A549 (cell line): Measurements from ENCODE around the gene KCNJ11. TPM values are rescaled to one million over a fixed set of nuclear protein-coding genes. Genes with fewer than 3 reads are reported as not detected.

Experiments used
- ATAC-seq, 2 experiments: fragments of 200-7000 bp in 1 of 2; fragments of >200 bp in 1 of 2; cut with Nextera tagmentation in 1 of 2; cut with Tn5 transposase in 1 of 2; 3 replicates each; pipeline versions ENCODE4 v1.8.0 to v1.9.1; 2018 to 2020; ENCODE audit warnings: mild to moderate bottlenecking in 1 of 2, moderate library complexity in 1 of 2
- CTCF ChIA-PET: fragments of 300-600 bp; sonication (Branson Sonifier 250); formaldehyde crosslinking; extraction: SDS; loops from one replicate; lab custom pipeline; 2021; ENCODE audit warnings: antibody characterized with exemption, inconsistent platforms; lab: Yijun Ruan, JAX
- POLR2A ChIA-PET: fragments of 350-600 bp; formaldehyde crosslinking; extraction: SDS; loops from one replicate; lab custom pipeline; 2021; ENCODE audit warnings: antibody characterized with exemption, inconsistent platforms; lab: Yijun Ruan, JAX
- DNase-seq, 2 experiments: peaks; one replicate each; pipeline versions ENCODE4 v3.0.0 to v3.0.0-alpha.2; 2011 to 2016; ENCODE audit warnings: low read depth in 1 of 2, low spot score in 1 of 2
- FAIRE-seq: peaks from 2 replicates; lab custom pipeline; 2011; peaks lifted over from hg19 to GRCh38; lab: Jason Lieb, UNC
- H3K27ac ChIP-seq, 2 experiments: fragments of >200 bp; sonication (Bioruptor Twin); formaldehyde crosslinking; 3 replicates each; pipeline ENCODE4 v1.5.1; 2016 to 2017
- H3K4me1 ChIP-seq: fragments of >200 bp; sonication (Bioruptor Twin); formaldehyde crosslinking; 3 replicates; pipeline ENCODE4 v1.6.1; 2016
- H3K4me2 ChIP-seq: fragments of >200 bp; sonication (Bioruptor Twin); formaldehyde crosslinking; 3 replicates; pipeline ENCODE4 v1.6.1; 2016
- H3K4me3 ChIP-seq: fragments of >200 bp; sonication (Bioruptor Twin); formaldehyde crosslinking; 3 replicates; pipeline ENCODE4 v1.5.1; 2016
- H3K9me3 ChIP-seq: fragments of >200 bp; sonication (Bioruptor Twin); formaldehyde crosslinking; 3 replicates; pipeline ENCODE4 v1.6.1; 2016
- BHLHE40 ChIP-seq: IDR thresholded peaks from 2 replicates; pipeline ENCODE4 v1.6.1; 2012; ENCODE audit warnings: low read depth, low read length, inconsistent platforms
- CHD2 ChIP-seq: fragments of 150-350 bp; IDR thresholded peaks from 2 replicates; pipeline ENCODE4 v1.6.1; 2014; ENCODE audit warnings: low read length; ENCODE audit not compliant: partially characterized antibody
- EHF ChIP-seq: fragments of 250-450 bp; sonication (Bioruptor Pico); IDR thresholded peaks from 2 replicates; pipeline ENCODE4 v1.5.0; 2020; ENCODE audit warnings: mild to moderate bottlenecking
- ESRRA ChIP-seq: fragments of 150-350 bp; IDR thresholded peaks from 2 replicates; pipeline ENCODE4 v1.6.1; 2014; ENCODE audit warnings: mild to moderate bottlenecking, low read length, borderline replicate concordance
- FOSB ChIP-seq: fragments of 250-450 bp; sonication (Bioruptor Pico); IDR thresholded peaks from 2 replicates; pipeline ENCODE4 v1.5.0; 2020; ENCODE audit warnings: mild to moderate bottlenecking, moderate library complexity
- FOSL2 ChIP-seq, 2 experiments: fragments of 450-650 bp in 1 of 2; fragments of >200 bp in 1 of 2; sonication (Bioruptor Twin) in 1 of 2; formaldehyde crosslinking; IDR thresholded peaks; 2 replicates each; pipeline versions ENCODE4 v1.5.0 to v1.6.1; 2016 to 2020; ENCODE audit warnings: mild to moderate bottlenecking in 1 of 2, moderate library complexity in 1 of 2
- HOXB5 ChIP-seq: fragments of 250-450 bp; sonication (Bioruptor Pico); IDR thresholded peaks from 2 replicates; pipeline ENCODE4 v1.5.0; 2020; ENCODE audit warnings: mild to moderate bottlenecking, moderate library complexity
- JUNB ChIP-seq: fragments of >200 bp; sonication (Bioruptor Twin); formaldehyde crosslinking; IDR thresholded peaks from 2 replicates; pipeline ENCODE4 v1.6.1; 2016
- MAFK ChIP-seq: fragments of 450-650 bp; IDR thresholded peaks from 2 replicates; pipeline ENCODE4 v1.6.1; 2014; ENCODE audit not compliant: partially characterized antibody
- MYC ChIP-seq: IDR thresholded peaks from 2 replicates; pipeline ENCODE4 v1.6.1; 2012; ENCODE audit warnings: mild to moderate bottlenecking, inconsistent platforms, low read length, improper control_type of control experiment, borderline replicate concordance
- NFE2L2 ChIP-seq: fragments of 150-350 bp; conservative IDR thresholded peaks from 2 replicates; pipeline ENCODE4 v1.6.1; 2014; ENCODE audit warnings: low read length
- NR3C1 ChIP-seq: fragments of >200 bp; sonication (Bioruptor Twin); formaldehyde crosslinking; IDR thresholded peaks from 3 replicates; pipeline ENCODE4 v1.6.1; 2017
- PHF8 ChIP-seq: fragments of 200-600 bp; sonication (generic); IDR thresholded peaks from 2 replicates; pipeline ENCODE4 v1.6.1; 2016; ENCODE audit warnings: low read depth, mild to moderate bottlenecking, antibody characterized with exemption, moderate library complexity, borderline replicate concordance
- POLR2A ChIP-seq: IDR thresholded peaks from 2 replicates; pipeline ENCODE4 v1.6.1; 2012; ENCODE audit warnings: mild to moderate bottlenecking, low read length
- RARB ChIP-seq: fragments of 250-450 bp; sonication (Bioruptor Pico); IDR thresholded peaks from 2 replicates; pipeline ENCODE4 v1.8.0; 2021; ENCODE audit warnings: mild to moderate bottlenecking, moderate library complexity
- TFCP2L1 ChIP-seq: fragments of 250-450 bp; sonication (Bioruptor Pico); IDR thresholded peaks from 2 replicates; pipeline ENCODE4 v1.5.0; 2021; ENCODE audit warnings: mild to moderate bottlenecking
- TP53 ChIP-seq: fragments of 250-450 bp; sonication (Bioruptor Pico); IDR thresholded peaks from 2 replicates; pipeline ENCODE4 v1.5.0; 2021; ENCODE audit warnings: mild to moderate bottlenecking, moderate library complexity
- ZFP36 ChIP-seq: fragments of 450-650 bp; IDR thresholded peaks from 2 replicates; pipeline ENCODE4 v1.6.1; 2014; ENCODE audit warnings: borderline replicate concordance; ENCODE audit not compliant: partially characterized antibody
- ZSCAN20 ChIP-seq: fragments of 250-450 bp; sonication (Bioruptor Pico); IDR thresholded peaks from 2 replicates; pipeline ENCODE4 v1.8.0; 2022; ENCODE audit warnings: mild to moderate bottlenecking, moderate library complexity
- WGBS: methylation state at CpG from one replicate; pipeline ENCODE4 v1.1.6; 2017; ENCODE audit errors: missing lambda C conversion rate; 5-methylcytosine and 5-hydroxymethylcytosine counted together
- polyA plus RNA-seq, 4 experiments: library from polyadenylated mRNA; depleted of rRNA in 3 of 4; stranded (reverse); fragments of >200 nt; fragmentation: RNase III in 1 of 4; extraction: RNeasy Plus Mini Kit Qiagen cat#74134 plus additional on column Dnase treatment in 1 of 4; gene quantifications; 2 replicates in 3 of 4; 3 replicates in 1 of 4; pipeline ENCODE4 v1.2.3, GENCODE V29; 2011 to 2017
- TF ChIP-seq, protein P1 (sequence below): fragments of >200 bp; sonication (Bioruptor Twin); formaldehyde crosslinking; IDR thresholded peaks from 3 replicates; pipeline ENCODE4 v1.6.1; 2016
- TF ChIP-seq, protein P2 (sequence below): fragments of 150-350 bp; IDR thresholded peaks from 2 replicates; pipeline ENCODE4 v1.6.1; 2014; ENCODE audit warnings: low read depth, mild to moderate bottlenecking, low read length
- TF ChIP-seq, protein P3 (sequence below): IDR thresholded peaks from 2 replicates; pipeline ENCODE4 v1.6.1; 2012
- TF ChIP-seq, protein P4 (sequence below): IDR thresholded peaks from 2 replicates; pipeline ENCODE4 v1.6.1; 2012; ENCODE audit warnings: low read depth, borderline replicate concordance
- TF ChIP-seq, protein P5 (sequence below): fragments of 250-450 bp; sonication (Bioruptor Pico); IDR thresholded peaks from 2 replicates; pipeline ENCODE4 v1.5.0; 2021; ENCODE audit warnings: mild to moderate bottlenecking, moderate library complexity, borderline replicate concordance

Gene KCNJ11
- polyA plus RNA-seq, 2 of the 4 experiments (the other 2 are of a cell fraction): 0.18 to 0.53 TPM

DNA sequence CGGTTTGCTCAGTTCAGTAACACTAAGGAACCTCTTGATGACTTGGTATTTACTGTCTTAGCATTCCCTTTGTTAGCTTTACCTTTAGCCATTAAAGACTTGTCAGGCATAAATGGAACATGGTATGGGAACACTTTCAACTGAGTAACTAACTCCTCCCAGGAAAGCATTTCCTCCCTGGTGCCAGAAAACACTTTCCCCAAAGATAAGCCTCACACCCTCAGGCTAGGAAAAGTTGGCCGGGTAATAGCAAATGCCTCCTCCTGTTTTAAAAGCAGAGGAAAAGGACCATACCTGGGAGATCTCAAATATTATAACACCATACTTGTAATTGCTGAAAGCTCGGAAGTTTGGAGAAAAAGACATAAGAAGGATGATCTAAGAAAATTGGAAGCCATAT lies 12.0 kb downstream of the KCNJ11 start:
- WGBS: 69% methylated on average over 3 of the region's 3 CpGs
- FAIRE-seq (no peak), ATAC-seq (no peak), DNase-seq (no peak)
- TF ChIP-seq NFE2L2: no peak
- no peak for TF ChIP-seq MYC
- no peak for TF ChIP-seq PHF8
- no peak for TF ChIP-seq EHF
- no peak for TF ChIP-seq RARB (CRISPR knock-in tag)
- no peak for TF ChIP-seq HOXB5 (CRISPR knock-in tag)
- H3K4me2 ChIP-seq: no peak overlapping the region
- H3K27ac ChIP-seq: no peak overlapping the region
- H3K4me1 ChIP-seq: no peaks in the 10 kb centered on the region
- CTCF ChIA-PET: interaction anchor here (3.4 to 21.5 kb wide), 2 partner anchors 12 to 137 kb away, joined by 10 to 1119 read pairs; partner anchors contain the start of gene KCNJ11
- POLR2A ChIA-PET: no interaction called here
- H3K9me3 ChIP-seq: peaks cover 18% of the 10 kb centered on the region
- no peak overlapping the region for H3K4me3 ChIP-seq

DNA sequence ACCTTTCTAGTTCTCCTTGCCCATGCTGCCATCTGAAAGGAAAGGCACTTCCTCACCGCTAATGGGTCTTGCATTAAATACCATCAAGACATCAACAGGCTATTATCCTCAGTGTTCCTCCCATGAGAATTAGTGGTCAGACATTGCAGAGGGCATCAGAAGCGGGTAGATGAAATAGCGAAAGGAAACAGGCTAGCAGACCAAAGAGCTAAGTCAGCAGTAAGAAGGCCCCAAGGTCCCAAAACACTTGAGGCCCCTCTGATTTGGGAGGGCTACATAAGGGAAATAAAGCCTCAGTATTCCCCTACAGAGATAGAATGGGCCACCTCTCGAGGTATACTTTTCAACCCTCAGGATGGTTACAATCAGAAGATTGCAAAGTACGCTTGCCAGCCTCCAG lies 12.9 kb downstream of the KCNJ11 start:
- no peaks in the 10 kb centered on the region for H3K4me1 ChIP-seq
- ATAC-seq: no peak
- no peak for DNase-seq
- H3K4me3 ChIP-seq: no peak overlapping the region
- POLR2A ChIA-PET: no interaction called here
- no peak for FAIRE-seq
- H3K27ac ChIP-seq: no peak overlapping the region
- no peak overlapping the region for H3K4me2 ChIP-seq
- CTCF ChIA-PET: interaction anchor here (0.6 to 21.5 kb wide), 3 partner anchors 8 to 138 kb away, joined by 3 to 1119 read pairs (median 18); no protein-coding TSS in a partner anchor
- TF ChIP-seq MAFK: peak; percentile 18
- TF ChIP-seq, protein P1, sequence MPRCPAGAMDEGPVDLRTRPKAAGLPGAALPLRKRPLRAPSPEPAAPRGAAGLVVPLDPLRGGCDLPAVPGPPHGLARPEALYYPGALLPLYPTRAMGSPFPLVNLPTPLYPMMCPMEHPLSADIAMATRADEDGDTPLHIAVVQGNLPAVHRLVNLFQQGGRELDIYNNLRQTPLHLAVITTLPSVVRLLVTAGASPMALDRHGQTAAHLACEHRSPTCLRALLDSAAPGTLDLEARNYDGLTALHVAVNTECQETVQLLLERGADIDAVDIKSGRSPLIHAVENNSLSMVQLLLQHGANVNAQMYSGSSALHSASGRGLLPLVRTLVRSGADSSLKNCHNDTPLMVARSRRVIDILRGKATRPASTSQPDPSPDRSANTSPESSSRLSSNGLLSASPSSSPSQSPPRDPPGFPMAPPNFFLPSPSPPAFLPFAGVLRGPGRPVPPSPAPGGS: no peak
- peaks cover 20% of the 10 kb centered on the region for H3K9me3 ChIP-seq
- WGBS: 82% methylated on average over 5 of the region's 5 CpGs

DNA sequence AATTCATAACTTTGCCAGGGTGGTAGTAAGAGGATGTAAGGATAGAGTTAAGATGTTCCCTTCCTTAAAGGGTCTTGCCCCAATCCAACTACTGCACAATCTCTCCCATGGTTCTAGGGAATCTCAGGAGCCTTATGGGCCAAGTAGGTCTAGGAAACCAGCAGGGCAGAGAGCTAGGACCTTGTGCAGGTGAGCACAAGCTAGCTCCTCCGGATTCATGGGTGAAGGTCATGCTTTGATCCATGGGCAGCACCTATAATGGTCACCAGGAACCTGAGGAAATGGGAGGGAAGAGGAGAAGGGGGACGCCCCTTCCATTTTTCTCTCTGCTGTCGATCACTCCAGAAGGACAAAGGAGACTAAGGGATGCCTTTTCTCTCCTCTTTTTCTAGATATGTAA lies 16.8 kb downstream of the KCNJ11 start:
- H3K4me1 ChIP-seq: no peaks in the 10 kb centered on the region
- H3K4me3 ChIP-seq: no peak overlapping the region
- H3K9me3 ChIP-seq: peaks cover 25% of the 10 kb centered on the region
- no peak overlapping the region for H3K4me2 ChIP-seq
- peak in 1 of 2 experiments; percentile 58 for DNase-seq
- ChIA-PET POLR2A (no interaction called here), CTCF (interaction anchor here (0.9 to 2.3 kb wide), 3 partner anchors 12 to 157 kb away, joined by 3 to 21 read pairs (median 4); no protein-coding TSS in a partner anchor)
- WGBS: 43% methylated on average over 3 of the region's 3 CpGs
- ATAC-seq: no peak
- TF ChIP-seq TFCP2L1 (no peak), CHD2 (no peak), ZFP36 (no peak), ZSCAN20 (CRISPR knock-in tag) (no peak), BHLHE40 (no peak), EHF (no peak), NFE2L2 (no peak), POLR2A (no peak), JUNB (no peak), NR3C1 (no peak), TP53 (CRISPR knock-in tag) (no peak), MAFK (no peak), HOXB5 (CRISPR knock-in tag) (no peak), FOSB (CRISPR knock-in tag) (no peak), ESRRA (no peak), FOSL2 (IDR thresholded peaks at IDR 0.05) (no peak), FOSL2 (CRISPR knock-in tag; IDR thresholded peaks at IDR 0.05) (no peak)
- TF ChIP-seq, protein P2, sequence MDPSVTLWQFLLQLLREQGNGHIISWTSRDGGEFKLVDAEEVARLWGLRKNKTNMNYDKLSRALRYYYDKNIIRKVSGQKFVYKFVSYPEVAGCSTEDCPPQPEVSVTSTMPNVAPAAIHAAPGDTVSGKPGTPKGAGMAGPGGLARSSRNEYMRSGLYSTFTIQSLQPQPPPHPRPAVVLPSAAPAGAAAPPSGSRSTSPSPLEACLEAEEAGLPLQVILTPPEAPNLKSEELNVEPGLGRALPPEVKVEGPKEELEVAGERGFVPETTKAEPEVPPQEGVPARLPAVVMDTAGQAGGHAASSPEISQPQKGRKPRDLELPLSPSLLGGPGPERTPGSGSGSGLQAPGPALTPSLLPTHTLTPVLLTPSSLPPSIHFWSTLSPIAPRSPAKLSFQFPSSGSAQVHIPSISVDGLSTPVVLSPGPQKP: no peak
- TF ChIP-seq, protein P3, sequence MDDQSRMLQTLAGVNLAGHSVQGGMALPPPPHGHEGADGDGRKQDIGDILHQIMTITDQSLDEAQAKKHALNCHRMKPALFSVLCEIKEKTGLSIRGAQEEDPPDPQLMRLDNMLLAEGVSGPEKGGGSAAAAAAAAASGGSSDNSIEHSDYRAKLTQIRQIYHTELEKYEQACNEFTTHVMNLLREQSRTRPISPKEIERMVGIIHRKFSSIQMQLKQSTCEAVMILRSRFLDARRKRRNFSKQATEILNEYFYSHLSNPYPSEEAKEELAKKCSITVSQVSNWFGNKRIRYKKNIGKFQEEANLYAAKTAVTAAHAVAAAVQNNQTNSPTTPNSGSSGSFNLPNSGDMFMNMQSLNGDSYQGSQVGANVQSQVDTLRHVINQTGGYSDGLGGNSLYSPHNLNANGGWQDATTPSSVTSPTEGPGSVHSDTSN: no peak
- TF ChIP-seq, protein P4, sequence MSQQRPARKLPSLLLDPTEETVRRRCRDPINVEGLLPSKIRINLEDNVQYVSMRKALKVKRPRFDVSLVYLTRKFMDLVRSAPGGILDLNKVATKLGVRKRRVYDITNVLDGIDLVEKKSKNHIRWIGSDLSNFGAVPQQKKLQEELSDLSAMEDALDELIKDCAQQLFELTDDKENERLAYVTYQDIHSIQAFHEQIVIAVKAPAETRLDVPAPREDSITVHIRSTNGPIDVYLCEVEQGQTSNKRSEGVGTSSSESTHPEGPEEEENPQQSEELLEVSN: no peak
- TF ChIP-seq, protein P5, sequence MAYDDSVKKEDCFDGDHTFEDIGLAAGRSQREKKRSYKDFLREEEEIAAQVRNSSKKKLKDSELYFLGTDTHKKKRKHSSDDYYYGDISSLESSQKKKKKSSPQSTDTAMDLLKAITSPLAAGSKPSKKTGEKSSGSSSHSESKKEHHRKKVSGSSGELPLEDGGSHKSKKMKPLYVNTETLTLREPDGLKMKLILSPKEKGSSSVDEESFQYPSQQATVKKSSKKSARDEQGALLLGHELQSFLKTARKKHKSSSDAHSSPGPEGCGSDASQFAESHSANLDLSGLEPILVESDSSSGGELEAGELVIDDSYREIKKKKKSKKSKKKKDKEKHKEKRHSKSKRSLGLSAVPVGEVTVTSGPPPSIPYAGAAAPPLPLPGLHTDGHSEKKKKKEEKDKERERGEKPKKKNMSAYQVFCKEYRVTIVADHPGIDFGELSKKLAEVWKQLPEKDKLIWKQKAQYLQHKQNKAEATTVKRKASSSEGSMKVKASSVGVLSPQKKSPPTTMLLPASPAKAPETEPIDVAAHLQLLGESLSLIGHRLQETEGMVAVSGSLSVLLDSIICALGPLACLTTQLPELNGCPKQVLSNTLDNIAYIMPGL (CRISPR knock-in tag): no peak
- no peak overlapping the region for H3K27ac ChIP-seq
- FAIRE-seq: no peak
